M059J (cell line): ENCODE results near the gene PTH2. TPM values are rescaled to one million over a fixed set of nuclear protein-coding genes. Genes with fewer than 3 reads are reported as not detected.
A peak's percentile ranks its signal among the peaks of the same experiment; 100 is the strongest.
"Not testable (repeated sequence)": the region's sequence is repeated elsewhere in the genome, so short reads cannot be mapped to it uniquely, and the experiment has no call there.

ENCODE experiments used
- DNase-seq: peaks from one replicate; pipeline ENCODE4 v3.0.0-alpha.2; 2012; ENCODE audit warnings: low read depth
- total RNA-seq: library from RNA; depleted of rRNA; stranded (reverse); fragments of >200 nt; shearing (Covaris generic); gene quantifications from 2 replicates; pipeline ENCODE4 v1.2.3, GENCODE V29; 2014

The PTH2 gene
- total RNA-seq, 1 experiment from 2014 or later, result not detected

DNA sequence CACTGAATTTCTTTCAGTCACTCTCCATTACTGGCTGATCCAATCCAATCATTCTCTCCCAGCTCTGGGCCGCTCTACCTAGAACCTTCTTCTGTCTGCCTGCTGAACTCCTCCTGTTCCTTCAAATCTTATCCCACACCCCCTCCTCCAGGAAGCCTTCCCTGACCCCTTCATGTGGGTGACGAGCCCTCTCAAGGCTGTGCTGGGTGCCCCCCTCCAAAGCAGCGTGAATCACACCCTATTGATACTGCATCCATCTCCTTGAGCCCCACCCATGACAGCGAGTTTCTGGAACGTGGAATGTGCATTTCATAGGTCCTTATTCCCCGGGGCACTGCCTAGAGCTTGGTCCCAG lies 25.2 kb upstream of the PTH2 start:
- DNase-seq, result no peak

- DNase-seq, result no peak
Measured at GRCh38 chr19:49447485-49448431, 24.5 kb upstream of the PTH2 start.

GRCh38 chr19:49445997-49446396 lies 22.8 kb upstream of the PTH2 start:
- no peak for DNase-seq

DNA sequence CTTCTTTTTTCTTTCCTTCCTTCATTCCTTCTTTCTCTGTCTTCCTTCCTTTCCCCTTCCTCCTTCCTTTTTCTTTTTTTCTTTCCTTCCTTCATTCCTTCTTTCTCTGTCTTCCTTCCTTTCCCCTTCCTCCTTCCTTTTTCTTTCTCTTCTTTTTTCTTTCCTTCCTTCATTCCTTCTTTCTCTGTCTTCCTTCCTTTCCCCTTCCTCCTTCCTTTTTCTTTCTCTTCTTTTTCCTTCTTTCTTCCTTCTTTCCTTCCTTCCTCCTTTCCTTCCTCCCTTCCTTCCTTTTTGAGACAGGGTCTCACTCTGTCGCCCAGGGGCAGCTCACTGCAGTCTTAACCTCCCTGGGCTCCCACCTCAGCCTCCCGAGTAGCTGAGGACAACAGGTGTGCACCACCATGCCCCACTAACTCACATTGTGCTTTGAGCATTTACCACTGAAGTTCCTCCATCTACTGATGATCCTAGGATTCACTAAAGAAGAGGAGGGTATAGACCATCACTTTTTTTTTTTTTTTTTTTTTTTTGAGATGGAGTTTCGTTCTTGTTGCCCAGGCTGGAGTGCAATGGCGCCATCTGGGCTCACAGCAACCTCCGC lies 21.0 kb upstream of the PTH2 start:
- DNase-seq, result not testable (repeated sequence)

DNA sequence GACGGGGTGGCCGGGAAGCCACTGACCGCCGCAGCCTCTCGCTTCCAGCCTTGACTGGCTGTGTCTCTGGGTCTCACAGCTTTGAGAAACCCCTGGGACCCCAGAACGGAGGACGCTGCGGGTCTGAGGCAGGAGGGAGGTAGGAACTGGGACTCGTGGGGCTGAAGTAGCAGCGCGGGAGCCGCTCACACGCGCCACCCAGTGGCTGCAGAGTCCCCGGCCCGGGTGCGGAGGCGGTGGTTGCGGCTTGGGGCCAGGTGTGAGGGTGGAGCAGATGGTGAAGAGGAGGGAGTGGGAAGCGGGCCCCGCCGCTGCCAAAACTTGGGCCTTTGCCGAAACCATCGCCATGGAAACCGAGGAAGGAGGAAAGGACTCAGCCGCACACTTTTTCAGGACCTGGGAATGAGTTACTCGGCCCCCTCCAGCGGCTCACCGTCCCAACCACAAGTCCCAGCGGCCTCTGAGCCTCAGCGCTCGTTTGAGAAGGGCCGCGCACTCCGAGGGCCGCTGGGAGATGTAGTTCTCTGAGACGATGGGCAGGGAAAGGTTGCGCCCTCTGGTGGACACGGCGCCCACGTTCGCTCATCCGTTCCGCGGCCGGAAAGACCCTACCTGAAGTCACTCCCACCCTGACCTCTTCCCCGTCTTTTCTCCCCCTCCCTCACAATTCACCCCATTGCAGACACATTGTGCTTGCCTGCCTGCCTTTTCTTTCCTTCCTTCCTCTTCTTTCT lies 20.3 kb upstream of the PTH2 start:
- DNase-seq, result peak; percentile 94

DNA sequence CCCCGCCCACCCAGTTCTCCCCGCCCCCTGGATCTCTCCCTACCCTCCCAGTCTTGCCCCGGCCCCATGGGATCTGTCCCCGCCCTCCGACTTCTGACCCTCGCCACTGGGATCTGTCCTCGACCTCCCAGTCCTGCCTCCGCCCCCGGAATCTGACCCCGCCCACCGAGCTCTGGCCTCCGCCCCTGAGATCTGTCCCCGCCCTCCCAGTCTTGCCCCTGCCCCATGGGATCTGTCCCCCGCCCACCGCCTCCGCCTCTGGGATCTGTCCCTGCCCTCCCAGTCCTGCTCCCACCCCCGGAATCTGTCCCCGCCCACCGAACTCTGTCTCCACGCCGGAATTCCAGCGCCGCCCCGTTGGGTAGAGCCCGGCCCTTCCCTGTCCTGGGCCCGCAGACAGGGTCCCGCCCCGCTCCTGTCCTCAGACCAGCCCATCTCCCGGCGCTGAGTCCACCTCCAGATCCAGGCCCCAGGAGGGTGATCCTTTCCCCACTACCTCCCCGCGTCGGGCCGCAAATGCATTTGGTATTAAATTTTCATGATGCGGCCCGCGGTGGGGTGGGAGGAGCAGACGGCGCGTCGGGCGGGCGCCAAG lies 19.6 kb upstream of the PTH2 start:
- DNase-seq, result peak; percentile 90

GRCh38 chr19:49442354-49442753 lies 19.1 kb upstream of the PTH2 start:
- DNase-seq, result peak; percentile 42

DNA sequence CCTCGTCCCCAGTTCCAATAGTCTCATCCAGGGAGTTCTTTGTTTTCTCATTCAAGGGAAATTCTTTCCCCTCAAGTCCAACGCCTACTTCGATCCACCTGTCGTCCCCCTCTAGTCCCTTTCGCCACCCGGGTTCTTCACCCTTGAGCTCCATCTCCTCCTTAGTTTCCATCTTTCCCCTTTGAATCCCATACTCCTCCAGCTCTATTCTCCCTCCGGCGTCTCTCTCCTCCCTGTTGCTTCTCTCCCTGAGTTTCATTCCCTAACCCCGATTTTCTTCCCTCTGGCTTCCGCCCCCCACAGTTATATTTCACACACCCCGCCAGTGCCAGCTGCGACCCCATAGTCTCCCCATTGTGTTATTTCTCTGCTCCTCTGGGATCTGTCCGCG lies 18.7 kb upstream of the PTH2 start:
- DNase-seq, result no peak

DNA sequence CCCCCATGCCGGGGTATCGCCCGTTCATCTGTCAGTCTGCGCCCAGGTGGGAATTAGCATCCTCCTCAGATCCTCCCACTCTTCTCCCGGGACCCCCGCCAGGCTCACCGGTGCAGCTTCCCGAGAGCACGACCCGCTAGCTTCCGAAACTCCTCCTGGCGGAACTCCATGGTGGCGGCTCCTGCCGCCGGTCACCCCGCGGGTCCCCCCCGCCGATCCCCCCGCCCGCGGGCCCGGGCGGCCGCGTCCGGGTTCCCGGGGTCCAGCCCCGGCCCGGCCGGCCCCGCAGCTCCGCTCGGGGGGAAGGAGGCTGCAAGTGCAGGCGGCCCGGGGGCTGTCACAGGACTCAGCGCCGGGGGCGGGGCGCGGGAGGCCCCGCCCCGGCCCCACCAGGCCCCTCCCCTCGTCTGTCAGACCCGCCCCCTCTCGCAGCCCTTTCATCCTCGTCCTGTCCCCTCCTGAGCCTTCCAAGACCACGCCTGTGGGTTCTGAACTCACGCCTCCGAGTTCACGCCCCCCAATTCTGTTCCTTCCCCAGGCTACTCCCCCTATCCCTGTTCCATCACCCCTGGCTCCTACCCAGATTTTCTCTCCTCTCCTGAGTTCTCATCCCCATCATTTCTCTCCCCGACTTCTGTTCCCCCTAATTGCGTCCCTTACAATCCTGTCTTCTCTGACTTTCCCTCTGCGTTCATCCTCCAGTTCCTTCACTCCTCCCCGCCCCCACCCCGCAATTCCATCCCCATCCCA lies 18.1 kb upstream of the PTH2 start, which contains the start of gene SLC17A7:
Gene SLC17A7, minus strand, starts transcription at position 318 of the 750 bp plus-strand sequence. Its CDS starts 148 bp downstream, at position 170.
- no peak for DNase-seq

DNA sequence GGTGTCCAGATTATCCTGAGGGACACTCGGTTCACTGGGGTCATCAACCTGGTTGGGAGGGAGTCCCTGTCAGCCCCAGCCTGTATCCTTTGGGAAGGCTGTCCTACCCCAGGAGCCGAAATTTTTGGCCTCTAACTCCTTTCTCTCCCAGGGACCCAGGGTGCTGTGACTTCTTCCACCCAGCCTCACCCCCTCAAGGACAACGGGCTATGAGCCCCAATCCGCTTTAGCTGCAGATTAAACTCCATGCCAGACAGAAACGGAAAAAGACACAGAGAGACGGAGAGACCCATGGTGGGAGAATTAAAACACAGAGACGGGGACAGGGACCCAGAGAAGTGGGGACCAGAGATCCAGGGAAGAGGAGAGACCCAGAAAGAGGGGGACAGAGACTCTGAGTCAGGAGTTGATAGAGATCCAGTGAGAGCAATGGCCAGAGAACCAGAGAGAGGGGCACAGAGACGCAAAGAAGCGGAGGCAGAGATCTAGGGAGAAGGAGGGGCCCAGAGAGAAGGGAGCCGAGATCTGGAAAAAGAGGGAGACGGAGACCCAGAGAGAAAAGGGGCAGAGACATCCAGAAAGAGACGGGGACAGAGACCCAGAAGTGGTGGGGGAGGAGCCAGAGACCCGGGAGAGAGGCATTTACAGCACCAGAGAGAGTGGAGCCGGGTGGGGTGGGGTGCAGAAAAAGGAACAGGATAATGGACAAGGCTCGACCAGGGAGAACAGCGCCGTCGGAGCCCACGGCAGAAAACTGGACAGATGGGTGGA lies 17.4 kb upstream of the PTH2 start:
- no peak for DNase-seq

DNA sequence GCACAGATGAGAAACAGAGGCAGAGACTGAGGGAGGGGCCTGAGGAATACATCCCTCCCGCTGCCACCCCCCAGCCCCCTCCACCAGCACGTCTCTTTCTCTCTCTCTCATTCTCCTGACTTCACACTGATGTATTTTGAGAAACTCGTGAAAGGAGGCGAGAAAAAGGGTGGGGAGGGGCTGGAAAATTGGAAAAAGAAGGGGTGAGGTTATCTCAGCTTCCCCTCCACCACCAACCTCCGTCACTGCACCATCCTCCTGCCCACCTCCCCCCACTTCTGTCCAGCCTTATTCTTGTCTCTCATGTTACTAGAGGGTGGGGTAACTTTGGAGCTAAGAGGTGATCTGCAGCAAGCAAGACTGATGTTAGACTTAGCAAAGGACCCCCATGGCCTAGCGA lies 16.6 kb upstream of the PTH2 start:
- no peak for DNase-seq

GRCh38 chr19:49438261-49438660 lies 15.0 kb upstream of the PTH2 start:
- DNase-seq, result no peak

DNA sequence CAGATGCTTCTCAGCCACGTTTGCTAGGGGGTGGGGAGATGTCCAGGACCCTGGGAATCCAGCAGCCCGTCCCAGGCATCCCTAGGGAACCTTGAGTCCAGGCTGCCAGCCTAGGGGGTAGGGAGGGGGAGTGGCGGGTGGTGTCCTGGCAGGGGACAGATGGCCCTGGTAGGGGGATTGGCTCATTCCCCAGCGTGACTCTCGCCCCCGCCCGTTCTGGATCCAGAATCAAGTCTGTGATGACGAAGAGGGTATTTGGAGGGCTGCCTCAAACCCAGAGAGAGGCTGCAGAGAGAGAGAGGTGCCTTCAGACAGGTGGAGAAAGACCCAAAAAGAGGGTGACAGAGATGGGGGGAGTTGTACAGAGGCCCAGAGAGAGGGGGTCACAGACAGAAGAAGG lies 14.0 kb upstream of the PTH2 start:
- no peak for DNase-seq

- no peak for DNase-seq
Measured at GRCh38 chr19:49436381-49437017, 13.3 kb upstream of the PTH2 start.

- DNase-seq, result no peak
Measured at GRCh38 chr19:49435670-49436069, 12.4 kb upstream of the PTH2 start.

- DNase-seq, result no peak
Measured at GRCh38 chr19:49434907-49435583, 11.8 kb upstream of the PTH2 start.

- DNase-seq, result no peak
Measured at GRCh38 chr19:49433240-49433901, 10.1 kb upstream of the PTH2 start.

DNA sequence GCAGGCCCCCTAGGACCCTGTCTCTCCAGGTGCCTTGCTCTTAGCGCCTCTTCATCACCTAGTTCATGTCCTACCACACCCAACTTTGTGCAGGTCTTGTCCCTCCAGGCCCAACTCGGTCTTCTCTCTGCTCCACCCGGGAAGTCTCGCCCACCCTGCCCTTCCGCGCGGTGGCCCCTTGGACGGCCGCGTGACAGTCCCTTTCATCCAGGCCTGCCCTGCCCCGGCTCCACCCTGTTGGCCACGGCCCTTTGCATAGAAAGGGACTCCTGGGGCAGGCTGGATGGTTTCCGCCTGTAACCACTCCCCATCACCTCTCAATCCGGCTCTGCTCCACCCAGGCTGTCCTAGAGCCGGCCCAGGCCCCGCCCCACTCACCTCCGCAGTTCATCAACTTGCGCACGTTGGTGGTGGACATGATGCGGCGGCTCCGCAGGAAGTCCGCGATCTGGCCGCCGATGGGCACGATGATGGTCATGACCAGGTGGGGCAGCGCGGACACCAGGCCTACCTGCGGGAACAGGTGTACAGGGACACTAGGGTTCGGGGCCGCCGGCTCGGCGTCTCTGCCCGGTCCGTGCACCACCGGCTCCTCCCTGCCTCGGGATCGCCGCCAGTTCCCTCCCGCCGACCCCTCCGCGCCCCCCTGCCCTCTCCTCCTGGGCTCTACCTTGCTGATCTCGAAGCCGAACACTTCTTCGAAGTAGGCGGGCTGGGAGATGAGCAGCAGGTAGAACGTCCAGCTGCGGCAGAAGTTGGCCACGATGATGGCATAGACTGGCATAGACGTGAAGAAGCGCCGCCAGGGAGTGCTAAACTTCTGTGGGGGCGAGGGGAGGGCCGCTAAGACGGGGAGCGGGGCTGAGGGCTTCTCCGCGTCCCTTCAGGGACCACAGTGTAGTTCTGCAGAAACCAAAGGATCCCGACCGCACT lies 9.2 kb upstream of the PTH2 start:
- no peak for DNase-seq
